ENCODE data around the gene SIK2. TPM values are rescaled to one million over a fixed set of nuclear protein-coding genes. Genes with fewer than 3 reads are reported as not detected.
"Not testable (repeated sequence)": the region's sequence is repeated elsewhere in the genome, so short reads cannot be mapped to it uniquely, and the experiment has no call there.

SIK2 gene
- total and polyA plus RNA-seq, 2 experiments from 2014 or later = 1.5 to 14.2 TPM

DNA sequence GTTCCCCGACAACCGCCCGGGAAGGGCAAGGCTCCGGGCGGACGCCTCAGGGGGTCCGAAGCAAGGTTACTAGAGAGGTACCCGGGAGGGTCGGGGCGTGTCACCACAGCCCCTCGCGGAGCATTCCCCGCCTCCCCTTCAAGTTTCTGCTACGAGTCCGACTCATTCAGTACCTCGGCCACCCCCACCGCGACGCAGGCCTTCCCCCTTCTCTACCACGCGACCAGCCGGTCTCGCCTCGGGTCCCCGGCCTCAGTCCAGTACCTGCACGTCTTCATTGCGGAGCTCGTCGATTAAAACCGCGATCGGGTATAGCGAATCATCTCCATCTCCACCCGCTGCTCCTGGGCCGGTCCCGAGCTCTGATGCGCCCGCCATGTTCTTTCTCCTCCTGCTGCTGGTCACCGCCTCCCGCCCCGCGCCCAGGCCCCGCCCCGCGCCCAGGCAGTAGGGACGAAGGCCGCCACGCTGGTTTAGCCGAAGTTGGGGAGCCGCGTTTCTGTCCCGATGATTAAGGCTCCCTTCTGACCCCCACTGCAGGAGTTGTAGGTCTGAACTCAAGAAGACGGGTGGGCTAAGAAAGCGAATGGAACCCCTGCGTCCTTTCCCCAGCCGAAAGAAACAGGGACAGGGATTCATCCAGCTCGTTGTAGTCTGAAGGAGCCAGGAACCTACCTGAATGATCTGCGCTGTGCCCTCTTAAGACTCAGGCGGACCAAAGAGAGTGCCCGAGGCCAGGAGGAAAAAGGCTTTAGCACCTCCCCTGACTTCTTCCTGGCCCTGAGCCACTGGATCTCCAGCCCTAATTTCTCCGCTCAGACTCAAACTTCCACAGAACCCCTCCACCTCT, 164.0 kb downstream of the SIK2 start, which contains the start of gene PPP2R1B:
PPP2R1B (minus strand) TSS at position 406 of the 850 bp plus-strand sequence; CDS start at position 378, 28 bp downstream.
- Histone ChIP-seq H3K27ac (peak within 1 kb of the TSS; percentile 55), H3K4me1 (ENCODE audit: low read depth) (no peaks in the 10 kb centered on the region), H3K4me3 (peak within 1 kb of the TSS; percentile 59), H3K36me3 (peaks cover 3% of the 10 kb centered on the region), H3K9me3 (ENCODE audit: low read depth) (no peaks in the 10 kb centered on the region), H3K27me3 (no peaks in the 10 kb centered on the region)
- TF ChIP-seq CTCF (IDR thresholded peaks at IDR 0.05; ENCODE audit: low read depth, low read length) = no peak
- DNase-seq (ENCODE audit: low read depth in 1 of 2, low spot score in 1 of 2) = peak; percentile 77 to 83

GRCh38 chr11:111766834-111767142, 164.5 kb downstream of the SIK2 start:
- no peak for DNase-seq (ENCODE audit: low read depth in 1 of 2, low spot score in 1 of 2)
- Histone ChIP-seq H3K27ac (peak overlapping the region; percentile 55), H3K9me3 (ENCODE audit: low read depth) (no peaks in the 10 kb centered on the region), H3K27me3 (no peaks in the 10 kb centered on the region), H3K4me1 (ENCODE audit: low read depth) (no peaks in the 10 kb centered on the region), H3K4me3 (peak overlapping the region; percentile 59), H3K36me3 (no peaks in the 10 kb centered on the region)
- TF ChIP-seq CTCF (IDR thresholded peaks at IDR 0.05; ENCODE audit: low read depth, low read length) = no peak

DNA sequence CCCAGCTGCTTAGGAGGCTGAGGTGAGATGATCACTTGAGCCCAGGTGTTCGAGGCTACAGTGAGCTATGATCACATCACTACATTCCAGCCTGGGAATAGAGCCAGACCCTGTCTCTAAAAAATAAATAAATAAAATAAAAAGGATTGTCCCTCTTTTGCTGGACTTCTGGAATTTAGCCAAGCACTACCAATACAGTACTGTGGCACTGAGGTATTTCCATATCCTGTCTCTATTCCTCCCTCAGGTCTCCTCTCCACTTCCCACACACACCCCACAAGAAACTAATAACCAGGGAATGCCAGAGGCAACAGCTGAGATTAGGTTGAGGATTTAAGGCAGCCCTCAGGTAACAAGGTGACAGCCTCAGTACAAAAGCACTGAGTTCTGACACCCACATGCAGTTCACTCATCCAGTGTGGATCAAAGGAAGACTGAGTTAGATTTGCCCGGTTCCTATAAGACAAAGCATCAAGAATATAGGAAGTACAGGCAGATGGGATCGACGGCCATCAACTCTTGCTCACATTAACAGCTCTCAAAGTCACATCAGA, 168.4 kb downstream of the SIK2 start:
- TF ChIP-seq CTCF (IDR thresholded peaks at IDR 0.05; ENCODE audit: low read depth, low read length) = no peak
- Histone ChIP-seq H3K27me3 (no peaks in the 10 kb centered on the region), H3K36me3 (no peaks in the 10 kb centered on the region), H3K27ac (no peak overlapping the region), H3K4me3 (no peak overlapping the region), H3K9me3 (ENCODE audit: low read depth) (no peaks in the 10 kb centered on the region), H3K4me1 (ENCODE audit: low read depth) (no peaks in the 10 kb centered on the region)
- no peak for DNase-seq (ENCODE audit: low read depth in 1 of 2, low spot score in 1 of 2)

- not testable (repeated sequence) for H3K27me3 ChIP-seq; H3K4me3 ChIP-seq; H3K27ac ChIP-seq; DNase-seq (ENCODE audit: low read depth in 1 of 2, low spot score in 1 of 2); H3K4me1 ChIP-seq (ENCODE audit: low read depth); H3K36me3 ChIP-seq; H3K9me3 ChIP-seq (ENCODE audit: low read depth)
Measured at GRCh38 chr11:111771205-111771604, 169.0 kb downstream of the SIK2 start.

- no peak for DNase-seq (ENCODE audit: low read depth in 1 of 2, low spot score in 1 of 2)
- Histone ChIP-seq H3K4me3 (no peak overlapping the region), H3K4me1 (ENCODE audit: low read depth) (no peaks in the 10 kb centered on the region), H3K9me3 (ENCODE audit: low read depth) (no peaks in the 10 kb centered on the region), H3K36me3 (no peaks in the 10 kb centered on the region), H3K27ac (no peak overlapping the region), H3K27me3 (no peaks in the 10 kb centered on the region)
- TF ChIP-seq CTCF (IDR thresholded peaks at IDR 0.05; ENCODE audit: low read depth, low read length) = no peak
Measured at GRCh38 chr11:111772535-111772934, 170.3 kb downstream of the SIK2 start.
